PC-3 (cell line): ENCODE measurements around the gene SLC17A1.

ENCODE experiments used
- EZH2 ChIP-seq: fragments of 300-600 bp; sonication (generic); IDR thresholded peaks from one replicate; pipeline ENCODE4 v1.6.1; 2017; ENCODE audit warnings: antibody characterized with exemption, mild to moderate bottlenecking, low read length; ENCODE audit not compliant: unreplicated experiment
- TF ChIP-seq, protein P1 (sequence below): fragments of 300-600 bp; sonication (generic); conservative IDR thresholded peaks from 2 replicates; pipeline ENCODE4 v1.5.1; 2017; ENCODE audit warnings: antibody characterized with exemption, low read depth, mild to moderate bottlenecking, low read length

DNA sequence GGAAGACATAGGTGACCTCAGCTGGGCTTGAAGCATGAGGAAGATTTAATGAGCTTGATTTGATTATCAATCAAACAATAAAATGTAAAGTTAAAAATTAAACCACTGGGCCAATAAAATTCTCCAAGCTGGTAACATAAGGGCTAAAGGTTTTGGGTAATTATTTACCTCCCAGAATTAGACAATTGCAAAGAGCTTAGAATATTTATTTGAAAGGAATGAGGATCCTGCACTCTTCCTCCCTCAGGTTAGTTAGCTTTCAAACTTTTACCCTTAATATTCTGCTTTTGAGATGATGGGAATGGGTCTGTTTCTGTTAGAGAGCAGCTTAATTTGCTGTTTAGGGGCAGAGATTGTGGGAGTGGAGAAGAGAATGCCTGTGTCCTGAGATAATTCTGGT lies 77.3 kb downstream of the SLC17A1 start, which contains the start of gene SLC17A4:
- TF ChIP-seq, protein P1, sequence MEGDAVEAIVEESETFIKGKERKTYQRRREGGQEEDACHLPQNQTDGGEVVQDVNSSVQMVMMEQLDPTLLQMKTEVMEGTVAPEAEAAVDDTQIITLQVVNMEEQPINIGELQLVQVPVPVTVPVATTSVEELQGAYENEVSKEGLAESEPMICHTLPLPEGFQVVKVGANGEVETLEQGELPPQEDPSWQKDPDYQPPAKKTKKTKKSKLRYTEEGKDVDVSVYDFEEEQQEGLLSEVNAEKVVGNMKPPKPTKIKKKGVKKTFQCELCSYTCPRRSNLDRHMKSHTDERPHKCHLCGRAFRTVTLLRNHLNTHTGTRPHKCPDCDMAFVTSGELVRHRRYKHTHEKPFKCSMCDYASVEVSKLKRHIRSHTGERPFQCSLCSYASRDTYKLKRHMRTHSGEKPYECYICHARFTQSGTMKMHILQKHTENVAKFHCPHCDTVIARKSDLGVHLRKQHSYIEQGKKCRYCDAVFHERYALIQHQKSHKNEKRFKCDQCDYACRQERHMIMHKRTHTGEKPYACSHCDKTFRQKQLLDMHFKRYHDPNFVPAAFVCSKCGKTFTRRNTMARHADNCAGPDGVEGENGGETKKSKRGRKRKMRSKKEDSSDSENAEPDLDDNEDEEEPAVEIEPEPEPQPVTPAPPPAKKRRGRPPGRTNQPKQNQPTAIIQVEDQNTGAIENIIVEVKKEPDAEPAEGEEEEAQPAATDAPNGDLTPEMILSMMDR = no peak
- no peak for TF ChIP-seq EZH2
